GM23338 (cell line): ENCODE measurements around the gene CTDSPL. TPM values are rescaled to one million over a fixed set of nuclear protein-coding genes. Genes with fewer than 3 reads are reported as not detected.

ENCODE experiments used
- ATAC-seq: fragments of 200-7000 bp; cut with Tn5 transposase; 3 replicates; pipeline ENCODE4 v1.9.1; 2020
- DNase-seq: peaks from one replicate; pipeline ENCODE4 v3.0.0-alpha.2; 2015; ENCODE audit warnings: low spot score
- H2AFZ ChIP-seq: fragments of 200-600 bp; sonication (generic); 2 replicates; pipeline ENCODE4 v1.8.0; 2016; ENCODE audit warnings: antibody characterized with exemption, mild to moderate bottlenecking, moderate library complexity
- H3F3A ChIP-seq: fragments of 200-600 bp; sonication (generic); replicated peaks from 2 replicates; pipeline ENCODE4 v1.8.0; 2017; ENCODE audit warnings: antibody characterized with exemption, mixed run types, low read depth
- H3K27ac ChIP-seq: fragments of 200-600 bp; sonication (generic); 2 replicates; pipeline ENCODE4 v1.6.1; 2016; ENCODE audit warnings: low read depth
- H3K27me3 ChIP-seq: fragments of 200-600 bp; sonication (generic); 2 replicates; pipeline ENCODE4 v1.8.0; 2016; ENCODE audit warnings: mild to moderate bottlenecking, mixed run types, moderate library complexity; ENCODE audit not compliant: insufficient read depth
- H3K36me3 ChIP-seq: fragments of 200-600 bp; sonication (generic); 2 replicates; pipeline ENCODE4 v1.8.0; 2016; ENCODE audit warnings: mild to moderate bottlenecking; ENCODE audit not compliant: insufficient read depth
- H3K4me1 ChIP-seq: fragments of 200-600 bp; sonication (generic); 2 replicates; pipeline ENCODE4 v1.8.0; 2016; ENCODE audit warnings: mild to moderate bottlenecking, moderate library complexity; ENCODE audit not compliant: insufficient read depth
- H3K4me2 ChIP-seq: fragments of 200-600 bp; sonication (generic); 2 replicates; pipeline ENCODE4 v1.7.1; 2017; ENCODE audit warnings: mixed run types
- H3K4me3 ChIP-seq: fragments of 200-600 bp; sonication (generic); 2 replicates; pipeline ENCODE4 v1.6.1; 2016; ENCODE audit warnings: mixed run types
- H3K79me2 ChIP-seq: fragments of 200-600 bp; sonication (generic); replicated peaks from 2 replicates; pipeline ENCODE4 v1.8.0; 2017; ENCODE audit warnings: mild to moderate bottlenecking; ENCODE audit not compliant: insufficient read depth
- H3K9me2 ChIP-seq: fragments of 200-600 bp; sonication (generic); 2 replicates; pipeline ENCODE4 v1.8.0; 2017; ENCODE audit not compliant: insufficient read depth
- H4K20me1 ChIP-seq: fragments of 200-600 bp; sonication (generic); replicated peaks from 2 replicates; pipeline ENCODE4 v1.8.0; 2017; ENCODE audit warnings: mild to moderate bottlenecking; ENCODE audit not compliant: insufficient read depth
- H3K27ac Mint-ChIP-seq: 2 replicates; pipeline ENCODE4 v1.8.0; 2020; ENCODE audit warnings: inconsistent platforms, mild to moderate bottlenecking, moderate library complexity, mixed read lengths
- H3K27me3 Mint-ChIP-seq: 3 replicates; pipeline ENCODE4 v1.8.0; 2022; ENCODE audit warnings: low read depth, mild to moderate bottlenecking, moderate library complexity, mixed read lengths, inconsistent platforms; ENCODE audit not compliant: insufficient read depth, poor library complexity
- H3K36me3 Mint-ChIP-seq: 3 replicates; pipeline ENCODE4 v1.8.0; 2021; ENCODE audit warnings: low read depth, mild to moderate bottlenecking, inconsistent platforms, moderate library complexity, mixed read lengths
- H3K4me1 Mint-ChIP-seq: 3 replicates; pipeline ENCODE4 v1.8.0; 2020; ENCODE audit warnings: mild to moderate bottlenecking, inconsistent platforms, mixed read lengths
- H3K4me3 Mint-ChIP-seq: 3 replicates; pipeline ENCODE4 v1.8.0; 2021; ENCODE audit warnings: moderate library complexity, mild to moderate bottlenecking, inconsistent platforms, mixed read lengths
- H3K9me3 Mint-ChIP-seq: 3 replicates; pipeline ENCODE4 v1.8.0; 2020; ENCODE audit warnings: moderate library complexity, mild to moderate bottlenecking, inconsistent platforms, mixed read lengths
- CREB1 ChIP-seq: fragments of 250-450 bp; sonication (Bioruptor Pico); IDR thresholded peaks from 2 replicates; pipeline ENCODE4 v1.5.0; 2020; ENCODE audit warnings: low read depth, mild to moderate bottlenecking, moderate library complexity
- CTCF ChIP-seq, 2 experiments: fragments of 200-600 bp in 1 of 2; sonication (generic) in 1 of 2; conservative IDR thresholded peaks; 2 replicates each; pipeline versions ENCODE4 v1.5.1 to v1.6.1; 2016 to 2017; ENCODE audit warnings: antibody characterized with exemption in 2 of 2, low read depth in 2 of 2, mild to moderate bottlenecking in 2 of 2, moderate library complexity in 1 of 2
- EZH2 ChIP-seq: fragments of 200-600 bp; sonication (generic); IDR thresholded peaks from one replicate; pipeline ENCODE4 v1.8.0; 2017; ENCODE audit warnings: antibody characterized with exemption, mild to moderate bottlenecking, low read depth; ENCODE audit not compliant: unreplicated experiment
- EZH2phosphoT487 ChIP-seq: fragments of 200-600 bp; sonication (generic); IDR thresholded peaks from one replicate; pipeline ENCODE4 v1.8.1; 2018; ENCODE audit warnings: antibody characterized with exemption; ENCODE audit not compliant: unreplicated experiment
- JUNB ChIP-seq: IDR thresholded peaks from one replicate; pipeline ENCODE4 v1.6.1; 2016; ENCODE audit warnings: antibody characterized with exemption; ENCODE audit not compliant: unreplicated experiment
- NANOG ChIP-seq: IDR thresholded peaks from 2 replicates; pipeline ENCODE4 v1.6.1; 2016; ENCODE audit warnings: antibody characterized with exemption, borderline replicate concordance
- POLR2AphosphoS5 ChIP-seq: IDR thresholded peaks from 2 replicates; pipeline ENCODE4 v1.6.1; 2016; ENCODE audit warnings: antibody characterized with exemption, low read depth
- STAT1 ChIP-seq: IDR thresholded peaks from one replicate; pipeline ENCODE4 v1.6.1; 2016; ENCODE audit warnings: antibody characterized with exemption; ENCODE audit not compliant: unreplicated experiment
- ZNF114 ChIP-seq: fragments of 250-450 bp; sonication (Bioruptor Pico); IDR thresholded peaks from 2 replicates; pipeline ENCODE4 v1.5.0; 2020; ENCODE audit warnings: mild to moderate bottlenecking, moderate library complexity
- ZNF331 ChIP-seq: fragments of 250-450 bp; sonication (Bioruptor Pico); IDR thresholded peaks from 2 replicates; pipeline ENCODE4 v1.5.0; 2020; ENCODE audit warnings: low read depth, mild to moderate bottlenecking, moderate library complexity
- ZNF462 ChIP-seq: fragments of 250-450 bp; sonication (Bioruptor Pico); IDR thresholded peaks from 2 replicates; pipeline ENCODE4 v1.5.0; 2020; ENCODE audit warnings: mild to moderate bottlenecking, moderate library complexity
- polyA plus RNA-seq: library from polyadenylated mRNA; unstranded; fragments of >200 nt; fragmentation: Nextera tagmentation; extraction: Ambion mirVana; gene quantifications from 2 replicates; pipeline ENCODE4 v1.2.1, GENCODE V29; 2016
- total RNA-seq: library from RNA; depleted of rRNA; stranded (reverse); fragments of >200 nt; shearing (Covaris generic); gene quantifications from 2 replicates; pipeline ENCODE4 v1.2.3, GENCODE V29; 2014

CTDSPL gene
- total and polyA plus RNA-seq, 2 experiments from 2014 or later = 23.2 to 42.0 TPM

DNA sequence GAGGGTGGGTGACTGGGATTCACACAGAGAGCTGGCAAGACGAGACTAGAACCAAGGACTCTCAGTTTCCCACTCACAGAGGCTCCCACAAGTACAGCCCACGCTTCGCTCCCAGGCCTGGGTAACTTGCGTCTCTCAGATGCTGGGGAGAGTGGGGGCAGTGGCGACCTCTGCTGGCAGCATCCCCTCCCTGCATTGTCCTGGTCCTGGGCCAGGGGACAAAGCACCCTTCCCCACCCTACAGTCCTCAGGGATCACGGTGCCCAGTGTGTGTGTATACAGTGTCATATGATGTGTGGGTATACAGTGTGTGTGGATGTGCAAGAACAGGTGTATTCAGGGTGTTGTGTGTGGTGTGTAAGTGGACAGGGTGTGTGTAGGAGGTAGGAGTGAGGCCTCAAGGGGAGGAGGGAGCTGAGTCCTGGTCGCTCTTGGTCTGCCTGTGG, 141.7 kb downstream of the CTDSPL start:
- H3K27me3 Mint-ChIP-seq = peaks cover 9% of the 10 kb centered on the region
- TF ChIP-seq CTCF (conservative IDR thresholded peaks at IDR 0.05; ENCODE audit: low read depth in 2 of 2) (peak; percentile 92 to 96), NANOG (no peak)
- peaks cover 3% of the 10 kb centered on the region for H3K4me1 ChIP-seq
- no peak overlapping the region for H3K27ac Mint-ChIP-seq
- DNase-seq = peak; percentile 76
- no peak overlapping the region for H3K4me2 ChIP-seq
- no peaks in the 10 kb centered on the region for H3K36me3 ChIP-seq
- H3K36me3 Mint-ChIP-seq = peaks cover 3% of the 10 kb centered on the region; the same call in 1 of the 3 replicates
- ATAC-seq = peak; percentile 73
- H3K9me3 Mint-ChIP-seq = no peaks in the 10 kb centered on the region
- no peaks in the 10 kb centered on the region for H3F3A ChIP-seq
- no peaks in the 10 kb centered on the region for H3K79me2 ChIP-seq
- H3K4me3 Mint-ChIP-seq = no peak overlapping the region
- H3K4me1 Mint-ChIP-seq = peaks cover 15% of the 10 kb centered on the region
- H2AFZ ChIP-seq = no peak overlapping the region
- H4K20me1 ChIP-seq = no peaks in the 10 kb centered on the region
- no peaks in the 10 kb centered on the region for H3K9me2 ChIP-seq
- H3K27ac ChIP-seq = no peak overlapping the region
- no peak overlapping the region for H3K4me3 ChIP-seq
- H3K27me3 ChIP-seq = no peaks in the 10 kb centered on the region

DNA sequence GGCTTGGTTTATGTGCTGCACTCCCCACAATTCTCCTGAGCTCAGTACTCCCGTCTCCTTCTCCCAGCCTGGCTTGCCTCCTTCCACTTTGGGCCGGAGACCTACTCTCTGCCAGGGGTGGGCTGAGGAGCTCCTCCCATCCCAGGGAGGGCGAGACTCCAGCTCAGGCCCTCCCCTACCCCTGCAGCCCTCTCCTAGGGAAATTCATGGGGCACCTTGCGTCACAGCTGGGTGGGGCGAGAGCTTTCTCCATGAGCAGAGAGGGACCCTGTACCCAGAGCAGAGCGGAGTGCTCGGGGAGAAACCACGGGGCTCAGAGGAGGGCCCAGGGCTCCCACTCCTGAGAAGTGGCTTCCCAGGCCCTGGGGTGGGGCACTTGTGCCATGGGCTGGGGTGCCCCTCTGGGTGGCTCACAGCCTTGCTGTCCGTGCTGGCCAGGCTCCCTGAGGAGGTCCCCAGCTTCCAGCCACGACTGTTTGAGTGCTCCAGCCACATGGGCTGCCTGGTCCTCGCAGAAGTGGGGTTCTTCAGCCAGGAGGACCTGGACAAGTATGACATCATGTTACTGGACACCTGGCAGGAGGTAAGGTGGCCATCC, 142.2 kb downstream of the CTDSPL start:
- Histone ChIP-seq H3K4me3 (no peak overlapping the region), H3K9me2 (no peaks in the 10 kb centered on the region), H3K79me2 (no peaks in the 10 kb centered on the region), H3K4me2 (no peak overlapping the region), H2AFZ (no peak overlapping the region), H3K27me3 (no peaks in the 10 kb centered on the region), H3K4me1 (no peaks in the 10 kb centered on the region), H3F3A (no peaks in the 10 kb centered on the region), H3K36me3 (no peaks in the 10 kb centered on the region), H3K27ac (no peak overlapping the region), H4K20me1 (no peaks in the 10 kb centered on the region)
- H3K4me1 Mint-ChIP-seq = peaks cover 15% of the 10 kb centered on the region; the same call in 2 of the 3 replicates
- peaks cover 3% of the 10 kb centered on the region; the same call in 1 of the 3 replicates for H3K36me3 Mint-ChIP-seq
- no peak overlapping the region for H3K4me3 Mint-ChIP-seq
- no peaks in the 10 kb centered on the region for H3K9me3 Mint-ChIP-seq
- no peak for DNase-seq
- peaks cover 8% of the 10 kb centered on the region for H3K27me3 Mint-ChIP-seq
- no peak for ATAC-seq
- H3K27ac Mint-ChIP-seq = no peak overlapping the region
- TF ChIP-seq CTCF (conservative IDR thresholded peaks at IDR 0.05; ENCODE audit: low read depth in 2 of 2) (no peak), ZNF114 (CRISPR knock-in tag) (no peak), ZNF331 (CRISPR knock-in tag) (no peak), NANOG (no peak), ZNF462 (CRISPR knock-in tag) (no peak), JUNB (no peak), STAT1 (no peak), EZH2 (no peak), CREB1 (CRISPR knock-in tag) (no peak), EZH2phosphoT487 (no peak), POLR2AphosphoS5 (no peak)
